PC-3 (cell line): Measurements from ENCODE around the gene LTBP1. TPM values are rescaled to one million over a fixed set of nuclear protein-coding genes. Genes with fewer than 3 reads are reported as not detected.

ENCODE experiments used
- ATAC-seq: fragments of 200-7000 bp; cut with Tn5 transposase; 2 replicates; pipeline ENCODE4 v1.9.1; 2020; ENCODE audit warnings: mild to moderate bottlenecking, moderate library complexity
- BruUV-seq: library from RNA; stranded (reverse); fragments of 400-500 nt; replicated peaks from 2 replicates; lab custom pipeline; 2021; lab: Mats Ljungman, UMichigan
- CTCF ChIA-PET: fragments of 300-600 bp; sonication (Branson Sonifier 250); formaldehyde crosslinking; loops from one replicate; lab custom pipeline; 2022; ENCODE audit warnings: antibody characterized with exemption; lab: Charles Lee
- POLR2A ChIA-PET: fragments of 300-600 bp; sonication (Branson Sonifier 250); formaldehyde crosslinking; loops from one replicate; lab custom pipeline; 2022; ENCODE audit warnings: antibody characterized with exemption; ENCODE audit not compliant: unreplicated experiment; lab: Charles Lee
- DNase-seq: peaks from one replicate; pipeline ENCODE4 v3.0.0-alpha.2; 2015
- H2AFZ ChIP-seq: fragments of 300-600 bp; sonication (generic); 2 replicates; pipeline ENCODE4 v1.6.0; 2016; ENCODE audit warnings: antibody characterized with exemption, low read length
- H3F3A ChIP-seq: fragments of 300-600 bp; sonication (generic); one replicate; pipeline ENCODE4 v1.6.0; 2017; ENCODE audit warnings: antibody characterized with exemption, low read length, control low read depth, mild to moderate bottlenecking; ENCODE audit not compliant: unreplicated experiment
- H3K27ac ChIP-seq: fragments of 300-600 bp; sonication (generic); 2 replicates; pipeline ENCODE4 v1.5.1; 2016; ENCODE audit warnings: mild to moderate bottlenecking, low read length
- H3K27me3 ChIP-seq: fragments of 300-600 bp; sonication (generic); 2 replicates; pipeline ENCODE4 v1.6.1; 2016; ENCODE audit warnings: low read length, mixed read lengths
- H3K36me3 ChIP-seq: fragments of 300-600 bp; sonication (generic); 2 replicates; pipeline ENCODE4 v1.6.1; 2016; ENCODE audit warnings: low read depth, mixed run types, low read length, mixed read lengths
- H3K4me1 ChIP-seq: fragments of 300-600 bp; sonication (generic); 2 replicates; pipeline ENCODE4 v1.5.1; 2016; ENCODE audit warnings: low read length; ENCODE audit not compliant: insufficient read depth
- H3K4me2 ChIP-seq: fragments of 300-600 bp; sonication (generic); 2 replicates; pipeline ENCODE4 v1.6.0; 2016; ENCODE audit warnings: low read length
- H3K4me3 ChIP-seq: fragments of 300-600 bp; sonication (generic); 2 replicates; pipeline ENCODE4 v1.5.1; 2016; ENCODE audit warnings: mild to moderate bottlenecking, low read length, mixed read lengths
- H3K79me2 ChIP-seq: fragments of 300-600 bp; sonication (generic); 2 replicates; pipeline ENCODE4 v1.6.1; 2017; ENCODE audit warnings: low read length, mixed read lengths
- H3K9ac ChIP-seq: fragments of 300-600 bp; sonication (generic); 2 replicates; pipeline ENCODE4 v1.6.0; 2016; ENCODE audit warnings: mild to moderate bottlenecking, low read length
- H3K9me2 ChIP-seq: fragments of 300-600 bp; sonication (generic); replicated peaks from 2 replicates; pipeline ENCODE4 v1.6.1; 2016; ENCODE audit warnings: mixed run types, low read length, mixed read lengths
- H3K9me3 ChIP-seq: fragments of 300-600 bp; sonication (generic); 2 replicates; pipeline ENCODE4 v1.6.1; 2016; ENCODE audit warnings: low read length, mixed read lengths
- H4K20me1 ChIP-seq: fragments of 300-600 bp; sonication (generic); 2 replicates; pipeline ENCODE4 v1.6.1; 2016; ENCODE audit warnings: low read length, mixed read lengths
- EZH2 ChIP-seq: fragments of 300-600 bp; sonication (generic); IDR thresholded peaks from one replicate; pipeline ENCODE4 v1.6.1; 2017; ENCODE audit warnings: antibody characterized with exemption, mild to moderate bottlenecking, low read length; ENCODE audit not compliant: unreplicated experiment
- EZH2phosphoT487 ChIP-seq: fragments of 300-600 bp; sonication (generic); IDR thresholded peaks from 2 replicates; pipeline ENCODE4 v1.6.1; 2018; ENCODE audit warnings: mild to moderate bottlenecking, antibody characterized with exemption, low read length, borderline replicate concordance
- intact Hi-C: fragments of 100-400 bp; cut with micrococcal nuclease; formaldehyde crosslinking; loops from 2 replicates; pipeline ENCODE4 v1.9.0; 2023
- total RNA-seq: library from RNA; depleted of rRNA; stranded (reverse); fragments of >200 nt; gene quantifications from 2 replicates; pipeline ENCODE4 v1.2.3, GENCODE V29; 2014
- TF ChIP-seq, protein P1 (sequence below): fragments of 300-600 bp; sonication (generic); conservative IDR thresholded peaks from 2 replicates; pipeline ENCODE4 v1.5.1; 2017; ENCODE audit warnings: antibody characterized with exemption, low read depth, mild to moderate bottlenecking, low read length

LTBP1 gene
- total RNA-seq, 1 experiment from 2014 or later: 45.9 TPM

DNA sequence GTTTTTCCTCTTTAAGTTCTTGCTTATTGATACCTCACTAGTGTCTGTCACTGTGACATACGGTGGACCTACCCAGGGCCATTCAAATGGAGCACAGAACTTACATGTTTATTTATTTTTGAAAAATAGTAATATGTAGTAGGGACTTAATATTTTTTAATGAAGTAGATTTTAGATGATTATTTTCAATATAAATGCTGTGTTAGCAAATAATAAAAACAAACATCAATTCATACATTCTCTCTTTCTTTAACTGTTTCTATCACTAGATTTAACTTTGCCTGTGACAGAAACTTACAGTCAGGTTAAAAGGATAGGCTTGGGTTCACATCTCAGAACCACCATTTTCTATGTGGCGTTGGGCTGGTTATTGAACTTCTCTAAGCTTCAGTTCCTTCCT is 345.3 kb downstream of the LTBP1 start:
- H3K27ac ChIP-seq: peak overlapping the region; percentile 91
- H3K4me3 ChIP-seq: peak overlapping the region; percentile 44; the same call in 1 of the 2 replicates
- peak overlapping the region; percentile 73 for H3K4me2 ChIP-seq
- H4K20me1 ChIP-seq: no peaks in the 10 kb centered on the region
- intact Hi-C loops: loop anchor here (10.0 kb wide), 1 partner anchor 63 kb away; no protein-coding TSS in a partner anchor
- 0 out of 2 replicates have a peak, but pooled peaks cover 3% of the 10 kb centered on the region for H3K9me2 ChIP-seq
- no peaks in the 10 kb centered on the region for H3K79me2 ChIP-seq
- ATAC-seq (no peak), DNase-seq (no peak)
- POLR2A ChIA-PET: interaction anchor here (0.7 kb wide), 1 partner anchor 30 kb away, joined by 5 read pairs; no protein-coding TSS in a partner anchor
- TF ChIP-seq EZH2phosphoT487: no peak
- H2AFZ ChIP-seq: no peak overlapping the region
- no peaks in the 10 kb centered on the region for H3K9me3 ChIP-seq
- H3F3A ChIP-seq: no peaks in the 10 kb centered on the region
- peak overlapping the region; percentile 81 for H3K9ac ChIP-seq
- BruUV-seq: no TSS peak
- 0 out of 2 replicates have a peak, but pooled peaks cover 3% of the 10 kb centered on the region for H3K36me3 ChIP-seq
- CTCF ChIA-PET: no interaction called here
- H3K4me1 ChIP-seq: peaks cover 26% of the 10 kb centered on the region
- no peaks in the 10 kb centered on the region for H3K27me3 ChIP-seq

DNA sequence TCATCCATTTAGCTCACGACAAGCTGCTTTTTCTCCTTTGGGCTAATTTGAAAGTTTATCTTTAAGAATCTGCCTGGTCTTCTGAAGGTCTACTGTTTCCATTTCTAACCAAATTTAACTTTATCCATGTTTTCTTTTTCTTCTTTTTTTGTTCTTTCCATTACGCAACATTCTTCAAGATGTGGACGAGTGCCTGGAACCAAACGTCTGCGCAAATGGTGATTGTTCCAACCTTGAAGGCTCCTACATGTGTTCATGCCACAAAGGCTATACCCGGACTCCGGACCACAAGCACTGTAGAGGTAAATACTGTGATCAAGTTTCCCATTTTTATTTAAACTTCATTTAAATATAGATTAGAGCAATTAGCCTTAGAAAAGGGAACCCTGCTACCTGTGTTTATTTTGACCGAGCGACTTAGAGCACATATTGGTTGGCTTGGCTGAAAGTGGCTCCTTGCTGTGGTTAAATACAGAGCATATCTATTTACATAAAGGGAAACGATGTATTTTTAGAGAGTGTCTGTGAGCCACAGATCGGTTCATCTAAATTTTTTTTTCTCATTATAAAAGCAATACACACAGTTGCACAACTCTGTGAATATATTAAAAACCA is 346.3 kb downstream of the LTBP1 start:
- H4K20me1 ChIP-seq: no peaks in the 10 kb centered on the region
- no peaks in the 10 kb centered on the region for H3F3A ChIP-seq
- H3K4me1 ChIP-seq: peaks cover 31% of the 10 kb centered on the region
- ChIA-PET CTCF (no interaction called here), POLR2A (no interaction called here)
- H3K4me2 ChIP-seq: no peak overlapping the region
- TF ChIP-seq EZH2 (no peak), EZH2phosphoT487 (no peak)
- TF ChIP-seq, protein P1, sequence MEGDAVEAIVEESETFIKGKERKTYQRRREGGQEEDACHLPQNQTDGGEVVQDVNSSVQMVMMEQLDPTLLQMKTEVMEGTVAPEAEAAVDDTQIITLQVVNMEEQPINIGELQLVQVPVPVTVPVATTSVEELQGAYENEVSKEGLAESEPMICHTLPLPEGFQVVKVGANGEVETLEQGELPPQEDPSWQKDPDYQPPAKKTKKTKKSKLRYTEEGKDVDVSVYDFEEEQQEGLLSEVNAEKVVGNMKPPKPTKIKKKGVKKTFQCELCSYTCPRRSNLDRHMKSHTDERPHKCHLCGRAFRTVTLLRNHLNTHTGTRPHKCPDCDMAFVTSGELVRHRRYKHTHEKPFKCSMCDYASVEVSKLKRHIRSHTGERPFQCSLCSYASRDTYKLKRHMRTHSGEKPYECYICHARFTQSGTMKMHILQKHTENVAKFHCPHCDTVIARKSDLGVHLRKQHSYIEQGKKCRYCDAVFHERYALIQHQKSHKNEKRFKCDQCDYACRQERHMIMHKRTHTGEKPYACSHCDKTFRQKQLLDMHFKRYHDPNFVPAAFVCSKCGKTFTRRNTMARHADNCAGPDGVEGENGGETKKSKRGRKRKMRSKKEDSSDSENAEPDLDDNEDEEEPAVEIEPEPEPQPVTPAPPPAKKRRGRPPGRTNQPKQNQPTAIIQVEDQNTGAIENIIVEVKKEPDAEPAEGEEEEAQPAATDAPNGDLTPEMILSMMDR: no peak
- no peaks in the 10 kb centered on the region for H3K9me3 ChIP-seq
- H3K4me3 ChIP-seq: no peak overlapping the region
- H3K9me2 ChIP-seq: 0 out of 2 replicates have a peak, but pooled peaks cover 3% of the 10 kb centered on the region
- H3K27ac ChIP-seq: no peak overlapping the region
- no peak for DNase-seq
- H3K79me2 ChIP-seq: no peaks in the 10 kb centered on the region
- intact Hi-C loops: loop anchor here (10.0 kb wide), 1 partner anchor 62 kb away; no protein-coding TSS in a partner anchor
- no TSS peak for BruUV-seq
- H3K27me3 ChIP-seq: no peaks in the 10 kb centered on the region
- H3K36me3 ChIP-seq: 0 out of 2 replicates have a peak, but pooled peaks cover 3% of the 10 kb centered on the region
- H3K9ac ChIP-seq: no peak overlapping the region
- no peak for ATAC-seq
- no peak overlapping the region for H2AFZ ChIP-seq

DNA sequence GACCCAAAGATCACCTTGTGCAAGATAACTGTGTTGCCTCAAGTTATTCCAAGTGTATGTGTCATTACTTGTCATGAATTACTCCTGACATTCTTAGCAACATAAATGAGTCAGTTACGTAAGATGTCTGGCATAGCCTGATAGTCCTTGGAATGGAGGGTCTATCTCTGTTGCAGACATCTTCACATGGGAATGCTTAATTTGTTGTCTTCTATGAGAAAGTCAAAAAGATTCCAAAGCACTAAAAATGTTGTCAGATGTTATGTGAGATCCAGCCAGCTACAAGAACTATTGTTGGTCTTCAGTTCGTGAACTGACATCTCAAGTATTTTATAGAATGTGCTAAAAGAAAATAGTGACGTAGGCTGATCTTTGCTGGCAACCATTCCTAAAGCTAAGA is 351.5 kb downstream of the LTBP1 start:
- CTCF ChIA-PET: no interaction called here

More for the DNA sequence above, 351.5 kb downstream of the LTBP1 start:
- H3K79me2 ChIP-seq: no peaks in the 10 kb centered on the region
- 0 out of 2 replicates have a peak, but pooled peaks cover 3% of the 10 kb centered on the region for H3K9me2 ChIP-seq
- ATAC-seq (no peak), DNase-seq (peak; percentile 45)
- H3K36me3 ChIP-seq: 0 out of 2 replicates have a peak, but pooled peaks cover 3% of the 10 kb centered on the region
- intact Hi-C loops: loop anchor here (10.0 kb wide), 1 partner anchor 57 kb away; no protein-coding TSS in a partner anchor
- H3K9ac ChIP-seq: no peak overlapping the region
- H3K4me3 ChIP-seq: no peak overlapping the region
- 0 out of 2 replicates have a peak overlapping the region, but pooled peaks have one; percentile 7 for H3K27ac ChIP-seq
- no peaks in the 10 kb centered on the region for H3K9me3 ChIP-seq
- no peaks in the 10 kb centered on the region for H3K27me3 ChIP-seq
- H3K4me1 ChIP-seq: peaks cover 8% of the 10 kb centered on the region; the same call in 1 of the 2 replicates
- no peaks in the 10 kb centered on the region for H4K20me1 ChIP-seq
- no peaks in the 10 kb centered on the region for H3F3A ChIP-seq
- BruUV-seq: no TSS peak
- POLR2A ChIA-PET: interaction anchor here (0.6 kb wide), 1 partner anchor 675 kb away, joined by 6 read pairs; no protein-coding TSS in a partner anchor
- no peak overlapping the region for H3K4me2 ChIP-seq
- TF ChIP-seq, protein P1: no peak
- no peak for TF ChIP-seq EZH2phosphoT487
- TF ChIP-seq EZH2: no peak
- no peak overlapping the region for H2AFZ ChIP-seq
